RCC 7860 (cell line): ENCODE data around the gene GTPBP4.
"Not testable (repeated sequence)": the region's sequence is repeated elsewhere in the genome, so short reads cannot be mapped to it uniquely, and the experiment has no call there.

Experiments
- DNase-seq: peaks from one replicate; pipeline ENCODE4 v3.0.0-alpha.2; 2015; ENCODE audit warnings: low spot score
- FAIRE-seq: peaks from 2 replicates; lab custom pipeline; 2012; peaks lifted over from hg19 to GRCh38; lab: Jason Lieb, UNC

Gene GTPBP4

DNA sequence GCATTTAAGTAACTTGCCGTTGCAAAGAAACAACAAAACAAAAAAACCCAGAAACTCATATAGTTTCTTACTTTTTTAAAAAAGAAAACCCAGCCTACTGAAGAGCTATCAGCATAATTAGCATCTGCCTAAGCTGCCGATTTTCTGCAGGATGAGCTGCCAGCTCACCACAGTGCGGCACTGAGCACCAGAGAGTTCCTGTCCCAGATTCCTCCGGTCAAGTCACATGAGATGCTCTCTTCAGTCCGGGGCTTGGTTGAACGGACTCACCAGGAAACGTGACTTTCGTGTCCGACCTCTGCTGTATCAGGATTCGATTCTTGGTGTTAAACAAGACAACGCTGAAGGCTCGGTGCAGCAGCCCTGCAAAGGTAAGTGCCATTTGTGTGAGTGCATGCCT, 34.2 kb downstream of the GTPBP4 start:
- DNase-seq, result no peak
- no peak for FAIRE-seq

DNA sequence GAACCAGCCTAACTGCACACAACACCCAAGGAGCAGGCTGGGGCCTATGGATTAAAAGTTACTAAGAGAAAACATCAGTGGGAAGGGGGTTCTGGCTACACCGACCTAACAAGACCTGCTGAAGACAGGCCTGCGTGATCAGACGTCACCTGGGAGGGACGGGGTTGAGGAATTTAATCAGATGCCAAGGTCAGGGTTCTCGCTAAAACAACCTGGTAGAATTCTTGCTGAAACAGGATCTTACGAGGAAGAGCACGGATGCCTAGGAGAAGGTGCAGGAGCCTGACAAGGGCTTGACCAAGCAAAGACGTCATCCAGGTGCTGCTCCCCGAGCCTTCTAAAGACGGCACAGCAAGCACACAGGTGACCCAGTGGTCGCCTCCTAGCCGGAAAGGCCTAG, 35.9 kb downstream of the GTPBP4 start:
- FAIRE-seq, result no peak
- no peak for DNase-seq

DNA sequence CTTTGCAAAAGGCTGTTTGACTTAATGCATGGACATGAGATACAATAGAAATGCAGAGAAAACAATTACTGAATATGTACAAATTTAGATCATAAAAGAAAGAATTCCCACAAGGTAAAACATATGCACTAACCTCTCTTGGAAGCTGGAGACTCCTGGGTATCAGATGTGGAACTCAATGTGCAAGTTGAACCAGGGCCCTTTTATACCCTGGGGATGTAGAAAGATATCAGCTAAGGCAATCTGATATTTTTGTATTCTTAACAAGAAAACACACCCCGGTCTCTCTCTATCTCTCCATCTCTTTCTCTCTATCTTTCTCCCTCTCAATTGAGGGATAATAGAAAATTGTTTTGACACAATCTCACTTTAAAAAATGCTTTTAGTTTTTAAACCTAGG, 37.4 kb downstream of the GTPBP4 start, which contains the start of gene IDI2:
TSS of gene IDI2 (minus strand) at position 177 of the 400 bp plus-strand sequence. CDS start 1,136 bp downstream, outside the sequence.
- no peak for FAIRE-seq
- no peak for DNase-seq

DNA sequence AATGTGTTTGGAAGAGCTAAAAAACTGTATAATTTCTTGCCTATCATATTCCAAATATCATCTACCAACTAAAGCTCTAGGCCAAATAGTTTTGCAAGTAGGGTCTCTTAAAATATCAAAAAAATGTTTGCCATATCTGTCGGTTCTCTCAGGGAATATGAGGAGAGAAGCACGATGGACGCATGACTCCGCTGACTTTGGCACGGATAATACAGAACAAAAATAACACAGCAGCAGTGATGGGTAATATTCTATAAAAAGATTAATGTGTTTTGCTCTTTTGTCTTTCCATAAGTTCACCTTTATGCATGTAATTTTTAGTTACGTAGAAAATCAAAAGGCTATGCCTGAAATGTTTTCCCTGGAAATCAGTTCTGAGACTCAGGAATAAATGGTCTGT, 38.3 kb downstream of the GTPBP4 start:
- no peak for DNase-seq

DNA sequence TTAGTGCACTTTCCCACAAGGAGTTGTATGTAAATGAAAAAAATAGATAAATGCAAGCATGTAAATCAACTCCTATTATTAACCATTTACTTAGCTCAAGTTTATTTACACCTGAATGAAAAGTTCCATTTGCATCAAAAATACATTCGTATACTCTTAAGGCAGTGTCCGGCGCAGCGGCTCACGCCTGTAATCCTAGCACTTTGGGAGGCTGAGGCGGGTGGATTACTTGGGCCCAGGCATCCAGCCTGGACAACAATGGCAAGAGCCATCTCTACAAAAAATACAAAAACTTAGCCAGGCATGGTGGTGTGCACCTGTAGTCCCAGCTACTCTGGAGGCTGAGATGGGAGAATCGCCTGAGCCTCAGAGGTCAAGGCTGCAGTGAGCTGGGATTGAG, 41.6 kb downstream of the GTPBP4 start:
- FAIRE-seq (no peak), DNase-seq (no peak)

More for the DNA sequence above, 38.3 kb downstream of the GTPBP4 start:
- no peak for FAIRE-seq

DNA sequence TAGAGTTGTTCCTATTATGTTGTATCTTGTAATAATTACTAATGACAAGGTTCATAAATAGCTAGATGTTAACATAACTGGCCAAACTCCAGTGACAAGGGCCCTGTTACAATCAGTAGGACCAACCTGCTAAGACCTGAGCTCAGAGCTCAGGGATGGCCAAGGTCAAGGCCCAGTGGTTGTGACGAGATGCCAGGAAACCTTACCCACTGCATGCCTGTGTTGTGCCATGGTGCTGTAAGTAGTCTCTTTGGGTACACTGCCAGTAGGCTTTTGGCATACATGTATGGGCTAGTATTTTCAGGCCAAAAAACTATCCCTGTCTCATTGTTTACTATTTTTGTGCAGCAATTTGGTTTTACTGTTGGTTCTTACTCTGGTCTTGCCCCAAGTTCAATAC, 45.4 kb downstream of the GTPBP4 start:
- FAIRE-seq (no peak), DNase-seq (no peak)

DNA sequence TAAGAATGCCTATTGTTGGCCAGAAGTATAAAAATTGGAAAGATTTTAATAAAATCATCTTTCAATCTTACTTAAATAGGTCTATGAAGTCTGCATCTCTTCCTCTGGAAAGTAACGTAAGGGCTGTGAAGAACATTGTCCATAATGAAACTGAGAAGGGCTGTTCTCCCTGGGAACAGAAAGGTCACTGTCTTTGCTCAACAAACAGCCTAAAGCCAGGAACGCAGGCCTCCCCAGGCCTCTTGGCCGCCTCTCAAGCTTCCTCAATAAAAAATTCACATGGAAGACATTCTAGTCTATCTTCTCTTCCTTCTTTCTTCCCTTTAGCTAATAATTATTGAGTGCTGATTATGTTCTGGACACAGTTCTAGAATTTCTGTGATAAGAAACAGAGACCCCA, 46.5 kb downstream of the GTPBP4 start:
- DNase-seq, result no peak
- no peak for FAIRE-seq

DNA sequence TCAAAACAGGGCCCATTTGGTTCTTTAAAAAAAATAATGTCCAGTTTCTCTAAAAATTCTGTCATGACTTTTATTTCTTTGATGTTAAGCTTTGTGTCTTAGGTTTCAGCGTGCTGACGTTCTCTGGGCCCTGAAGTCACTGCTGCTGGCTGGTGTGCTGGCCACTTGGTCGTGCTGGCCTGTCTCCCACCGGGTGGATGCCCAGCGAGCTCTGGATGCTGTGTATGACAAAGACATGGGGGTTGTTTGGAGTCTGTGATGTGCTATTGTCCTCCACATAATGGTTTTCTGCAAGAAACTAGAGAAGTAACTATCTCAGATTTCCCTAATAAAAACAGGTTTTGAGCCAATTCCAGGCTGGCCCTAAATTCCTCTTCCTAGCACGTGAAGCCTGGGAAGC, 47.0 kb downstream of the GTPBP4 start:
- DNase-seq, result no peak
- FAIRE-seq, result no peak

DNA sequence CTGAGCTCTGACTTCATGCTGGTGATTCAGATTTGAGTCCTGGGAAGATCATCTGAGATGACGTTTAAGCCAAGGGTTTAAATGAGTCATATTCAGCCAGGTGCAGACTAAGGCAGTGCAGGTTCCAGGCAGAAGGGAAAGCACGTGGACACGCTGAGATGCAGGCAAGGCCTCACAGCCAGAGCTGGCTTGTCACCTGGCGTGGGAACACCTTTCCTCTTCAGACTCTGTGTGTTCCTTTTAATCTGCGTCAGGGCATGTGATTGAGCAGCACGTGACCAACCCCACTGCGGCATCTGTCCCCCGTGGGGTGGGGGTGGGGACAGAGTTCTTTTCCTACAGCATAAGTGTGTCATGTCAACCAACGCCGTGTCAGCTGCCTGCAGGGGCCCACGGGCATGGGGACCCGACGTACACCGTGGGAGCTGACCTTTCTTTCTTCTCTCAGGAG, 48.1 kb downstream of the GTPBP4 start:
- DNase-seq, result peak; percentile 83
- peak; percentile 71 for FAIRE-seq

DNA sequence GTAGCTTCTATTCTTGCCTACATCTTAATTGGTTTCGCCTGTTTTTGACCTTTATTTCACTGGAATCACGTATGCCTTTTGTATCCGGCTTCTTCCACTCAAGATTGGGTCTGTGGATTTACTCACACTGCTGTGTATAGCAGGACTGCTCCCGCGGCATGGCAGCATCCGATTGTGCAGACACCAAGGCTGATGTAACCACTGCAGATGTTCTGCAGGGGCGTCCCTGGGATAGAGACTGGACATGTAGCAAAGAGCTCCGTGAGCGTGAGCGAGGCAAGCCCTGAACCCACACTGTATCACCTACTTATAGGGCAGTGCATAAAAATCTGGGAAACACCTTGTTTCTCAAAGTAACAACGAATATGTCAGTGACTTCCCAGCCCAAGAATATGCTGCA, 48.9 kb downstream of the GTPBP4 start:
- no peak for DNase-seq
- no peak for FAIRE-seq

DNA sequence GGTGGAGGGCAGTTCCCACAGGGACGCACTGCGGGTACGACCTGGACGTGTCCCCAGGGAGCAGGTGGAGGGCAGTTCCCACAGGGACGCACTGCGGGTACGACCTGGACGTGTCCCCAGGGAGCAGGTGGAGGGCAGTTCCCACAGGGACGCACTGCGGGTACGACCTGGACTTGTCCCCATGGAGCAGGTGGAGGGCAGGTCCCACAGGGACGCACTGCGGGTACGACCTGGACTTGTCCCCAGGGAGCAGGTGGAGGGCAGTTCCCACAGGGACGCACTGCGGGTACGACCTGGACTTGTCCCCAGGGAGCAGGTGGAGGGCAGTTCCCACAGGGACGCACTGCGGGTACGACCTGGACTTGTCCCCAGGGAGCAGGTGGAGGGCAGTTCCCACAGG, 50.5 kb downstream of the GTPBP4 start:
- DNase-seq, FAIRE-seq: not testable (repeated sequence)

DNA sequence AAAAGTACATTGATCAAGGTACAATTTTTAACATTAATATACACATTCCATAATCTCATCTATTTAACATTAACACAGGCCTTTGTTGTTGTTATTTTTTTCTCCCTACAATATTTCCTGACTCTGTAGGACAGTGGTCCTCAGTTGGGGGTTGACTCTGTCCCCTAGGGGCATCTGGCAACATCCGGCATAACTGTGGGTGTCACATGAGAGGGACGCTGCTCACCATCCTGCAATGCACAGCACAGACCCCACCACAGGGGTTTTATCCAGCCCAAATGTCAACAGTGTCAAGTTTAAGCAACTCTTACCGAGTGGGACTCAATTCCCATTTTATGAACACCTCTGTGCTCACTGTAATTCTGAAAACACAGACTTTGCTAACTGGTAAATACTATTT, 51.9 kb downstream of the GTPBP4 start:
- DNase-seq (no peak), FAIRE-seq (no peak)

DNA sequence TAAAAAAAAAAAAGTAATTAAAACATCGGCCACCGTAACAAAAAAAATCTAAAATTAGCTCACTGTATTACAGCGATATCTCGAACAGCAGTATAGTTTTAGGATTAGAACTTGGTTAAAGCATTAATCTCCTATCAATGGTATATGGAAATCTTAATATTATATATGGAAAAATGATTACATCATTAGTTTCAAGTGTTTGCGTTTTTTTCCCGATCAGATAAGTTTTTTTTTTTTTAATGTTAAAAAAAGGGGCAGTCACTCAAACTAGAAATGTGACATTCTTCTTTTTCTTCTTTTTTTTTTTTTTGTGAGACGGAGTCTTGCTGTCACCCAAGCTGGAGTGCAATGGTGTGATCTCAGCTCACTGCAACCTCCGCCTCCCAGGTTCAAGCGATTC, 53.3 kb downstream of the GTPBP4 start:
- no peak for FAIRE-seq
- DNase-seq, result no peak

DNA sequence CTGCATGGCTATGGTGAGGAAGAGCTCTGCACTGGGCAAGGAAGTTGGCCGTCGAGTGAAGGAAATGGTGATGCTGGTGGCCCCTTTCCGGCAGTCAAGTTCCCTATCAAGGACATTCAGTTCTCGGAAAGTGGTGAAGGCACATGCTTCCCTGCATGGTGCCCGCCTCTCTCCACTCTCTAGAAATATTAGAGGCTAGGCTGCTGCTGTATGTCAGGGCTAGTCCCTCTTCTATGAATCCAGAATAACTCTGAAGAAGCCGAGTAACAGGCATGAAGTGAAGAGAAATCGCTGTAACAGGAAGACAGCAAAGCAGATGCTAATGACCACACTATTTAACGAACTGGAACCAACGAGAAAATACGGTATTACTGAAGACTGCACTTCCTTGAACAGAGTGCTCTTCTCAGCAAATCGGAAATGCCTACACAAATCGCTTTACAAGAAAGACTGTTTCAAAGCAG, 55.3 kb downstream of the GTPBP4 start:
- no peak for DNase-seq

DNA sequence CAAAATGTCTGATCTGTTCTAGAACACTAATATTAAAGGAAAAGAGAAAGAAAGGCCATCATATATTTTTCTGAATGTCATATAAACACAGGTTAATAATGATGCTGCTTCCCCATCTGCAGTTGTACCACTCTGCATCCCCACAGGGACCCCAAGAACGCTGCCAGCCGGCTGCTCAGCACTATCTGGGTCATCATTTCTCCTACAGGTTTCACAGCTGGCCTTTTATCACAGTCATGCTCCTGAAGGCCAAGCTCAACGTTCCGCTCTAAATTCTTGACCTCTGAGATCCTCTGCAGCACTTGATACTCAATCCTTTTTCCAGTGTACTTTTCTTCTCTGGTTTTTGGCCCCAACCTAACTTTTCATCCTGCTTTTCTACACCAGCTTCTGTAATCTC, 55.9 kb downstream of the GTPBP4 start:
- no peak for DNase-seq
- FAIRE-seq, result no peak

More for the DNA sequence above, 55.3 kb downstream of the GTPBP4 start:
- FAIRE-seq, result no peak

DNA sequence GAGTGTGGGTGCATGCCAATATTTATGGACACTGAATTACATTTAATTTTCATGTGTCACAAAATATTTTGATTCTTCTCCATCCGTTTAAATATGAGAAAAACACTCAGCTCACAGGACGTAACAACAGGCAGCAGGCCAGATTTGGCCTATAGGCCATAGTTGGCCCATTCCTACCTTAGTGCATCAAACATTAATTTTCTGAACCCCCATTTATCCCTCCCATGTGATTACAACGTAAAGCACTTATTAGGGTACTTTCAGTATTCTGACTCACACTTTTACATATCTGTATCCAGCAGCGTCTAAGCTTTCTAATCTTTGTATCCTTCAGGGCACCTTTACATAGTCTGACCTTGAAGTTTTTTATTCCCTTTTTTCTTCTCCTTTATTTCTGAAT, 56.7 kb downstream of the GTPBP4 start:
- FAIRE-seq, result no peak
- no peak for DNase-seq

DNA sequence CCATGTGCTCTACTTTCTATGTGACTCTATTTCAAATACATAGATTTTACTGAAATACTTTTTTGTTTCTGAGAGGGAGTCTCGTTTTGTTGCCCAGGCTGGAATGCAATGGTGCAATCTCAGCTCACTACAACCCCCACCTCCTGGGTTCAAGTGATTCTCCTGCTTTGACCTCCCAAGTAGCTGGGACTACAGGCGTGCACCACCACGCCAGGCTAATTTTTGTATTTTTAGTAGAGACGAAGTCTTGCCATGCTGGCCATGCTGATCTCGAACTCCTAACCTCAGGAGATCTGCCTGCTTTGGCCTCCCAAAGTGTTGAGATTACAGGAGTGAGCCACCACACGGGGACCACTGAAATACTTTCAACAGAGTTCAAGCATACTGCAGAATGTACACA, 57.2 kb downstream of the GTPBP4 start:
- FAIRE-seq, result no peak
- no peak for DNase-seq

DNA sequence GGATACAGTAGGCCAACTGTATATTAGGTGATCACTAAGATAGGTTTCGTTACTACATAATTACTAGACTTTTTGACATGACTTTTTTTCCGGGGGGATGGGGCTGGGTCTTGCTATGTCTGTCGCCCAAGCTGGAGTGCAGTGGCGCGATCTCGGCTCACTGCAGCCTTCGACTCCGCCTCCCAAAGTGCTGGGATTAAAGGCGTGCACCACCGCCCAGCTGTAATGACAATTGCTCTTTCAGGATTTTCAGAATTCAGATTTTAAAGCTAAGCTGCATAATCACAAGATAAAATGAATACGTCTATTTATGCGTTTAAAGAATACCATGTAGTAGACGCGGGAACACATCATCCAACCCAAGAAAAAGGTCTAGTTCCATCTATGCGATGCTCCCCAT, 59.7 kb downstream of the GTPBP4 start:
- no peak for DNase-seq
- FAIRE-seq, result no peak

DNA sequence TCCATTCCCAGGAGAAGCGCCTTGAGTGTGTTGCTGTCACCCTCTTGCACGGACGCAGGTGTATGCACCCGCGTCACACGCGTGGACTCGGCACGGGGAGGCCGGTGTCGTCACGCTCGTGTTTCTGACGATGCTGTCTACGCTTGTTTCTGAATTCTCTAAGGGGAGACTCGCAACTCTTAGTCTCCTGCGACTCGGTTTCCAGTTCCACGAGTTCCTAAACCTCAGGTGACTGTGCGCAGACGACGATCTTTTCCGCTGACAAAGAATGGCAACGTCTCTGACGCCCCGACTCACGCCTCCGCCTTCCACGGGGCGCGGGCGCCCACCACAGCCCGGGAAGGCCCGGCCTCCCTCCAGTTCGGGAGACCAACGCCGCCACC, 60.1 kb downstream of the GTPBP4 start:
- FAIRE-seq (no peak), DNase-seq (no peak)

DNA sequence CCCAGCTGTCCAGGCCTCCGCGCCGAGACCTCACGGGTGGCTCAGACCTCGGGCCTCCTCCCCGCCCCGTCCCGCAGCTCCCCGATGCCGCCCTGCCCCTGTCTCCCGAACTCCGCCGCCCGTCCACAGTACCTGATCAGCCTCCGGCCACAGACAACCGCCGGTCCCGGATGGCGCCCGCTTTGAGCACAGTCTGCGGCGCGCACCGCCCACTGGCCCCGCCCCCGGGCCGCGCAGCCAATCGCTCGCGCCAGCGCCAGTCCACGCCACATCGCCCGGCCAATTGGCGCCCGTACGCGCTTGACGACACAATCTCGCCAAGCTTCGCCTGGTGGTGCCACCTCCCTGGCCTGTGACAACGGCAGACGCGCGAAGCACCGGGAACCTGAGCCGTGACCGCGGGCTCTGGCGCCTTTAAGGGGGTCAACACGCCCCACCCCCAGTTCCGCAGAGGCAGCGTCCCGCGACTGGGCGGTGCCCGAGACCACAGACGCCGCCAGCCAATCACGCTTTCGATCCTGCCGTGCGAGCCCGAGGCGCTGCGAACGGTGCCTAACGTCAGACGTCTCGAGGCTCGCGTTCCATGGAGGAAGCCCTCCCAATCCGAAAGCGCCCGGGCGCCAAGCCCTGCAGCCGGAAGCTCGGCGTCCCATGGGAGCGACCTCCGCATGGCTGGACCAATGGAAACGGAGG, 60.6 kb downstream of the GTPBP4 start, which contains the start of gene IDI1:
TSS of gene IDI1 (minus strand) at position 388 of the 693 bp plus-strand sequence. CDS start at position 272, 116 bp downstream.
- peak; percentile 32 for FAIRE-seq
- peak; percentile 96 for DNase-seq

DNA sequence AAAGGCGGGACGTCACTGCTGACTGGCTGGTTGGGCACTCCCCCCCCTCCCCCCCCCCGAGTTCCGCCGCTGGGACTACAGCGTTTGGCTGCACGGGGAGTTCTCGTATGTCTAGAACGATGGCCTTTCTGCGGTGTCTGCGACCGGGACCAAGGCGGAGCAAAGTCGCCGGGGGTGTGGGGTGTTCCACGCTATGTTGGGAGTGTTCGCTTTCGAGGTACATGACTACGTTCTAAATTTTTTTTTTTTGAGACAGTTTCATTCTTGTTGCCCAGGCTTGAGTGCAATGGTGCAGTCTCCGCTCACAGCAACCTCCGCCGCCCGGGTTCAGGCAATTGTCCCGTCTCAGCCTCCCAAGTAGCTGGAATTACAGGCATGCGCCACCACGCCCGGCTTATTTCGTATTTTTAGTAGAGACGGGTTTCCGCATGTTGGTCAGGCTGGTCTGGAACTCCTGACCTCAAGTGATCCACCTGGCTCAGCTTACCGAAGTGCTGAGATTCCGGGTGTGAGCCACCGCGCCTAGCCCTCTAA, 61.3 kb downstream of the GTPBP4 start:
- no peak for DNase-seq
- FAIRE-seq, result no peak

DNA sequence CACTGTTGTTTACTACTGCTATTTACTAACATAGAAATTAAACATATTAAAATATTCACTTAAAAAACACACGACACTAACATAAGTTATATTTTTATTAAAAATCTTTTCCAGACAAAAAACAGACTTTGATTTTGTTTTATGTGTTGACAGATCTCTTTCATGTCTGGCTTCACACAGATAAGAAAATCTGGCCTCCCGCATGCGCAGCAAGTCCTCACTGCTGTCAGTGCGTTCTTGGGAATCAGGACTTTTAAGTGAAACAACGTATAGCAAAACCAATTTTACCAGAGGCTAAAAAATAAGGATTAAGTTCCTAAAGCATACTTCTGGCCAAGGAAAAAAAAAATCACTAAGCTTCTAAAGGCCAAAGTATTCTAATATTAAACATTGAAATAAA, 61.9 kb downstream of the GTPBP4 start:
- DNase-seq, result no peak

DNA sequence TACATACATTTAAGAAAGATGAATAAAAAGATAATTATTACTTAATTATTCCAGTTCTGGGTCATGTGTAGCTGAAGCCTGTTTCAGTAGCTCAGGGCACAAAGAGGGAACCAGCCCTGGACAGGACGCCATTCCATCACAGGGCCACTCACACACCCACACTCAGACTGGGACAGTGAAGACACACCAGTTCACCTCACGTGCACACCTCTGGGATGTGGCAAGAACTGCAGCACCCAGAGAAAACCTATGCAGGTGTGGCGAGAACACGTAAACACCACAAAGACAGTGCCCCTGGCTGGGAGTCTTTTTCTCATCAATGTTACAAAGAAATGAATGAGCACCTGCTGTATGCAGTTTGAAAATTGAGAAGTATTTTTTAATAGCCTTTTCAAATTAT, 62.3 kb downstream of the GTPBP4 start:
- FAIRE-seq (no peak), DNase-seq (no peak)

More for the DNA sequence above, 61.9 kb downstream of the GTPBP4 start:
- FAIRE-seq, result no peak
